LNCaP clone FGC (cell line): Measurements from ENCODE around the gene TCERG1.
A peak's percentile ranks its signal among the peaks of the same experiment; 100 is the strongest.

Experiments
- DNase-seq: peaks from one replicate; pipeline ENCODE4 v3.0.0-alpha.2; 2011; ENCODE audit warnings: low read depth
- H3K4me3 ChIP-seq: 2 replicates; pipeline ENCODE4 v1.5.1; 2011; ENCODE audit warnings: mild to moderate bottlenecking, low read depth, low read length, control low read depth
- CTCF ChIP-seq: IDR thresholded peaks from 2 replicates; pipeline ENCODE4 v1.5.1; 2012; ENCODE audit warnings: mild to moderate bottlenecking; ENCODE audit not compliant: control insufficient read depth, insufficient read depth; ENCODE audit errors: extremely low read depth

The TCERG1 gene

GRCh38 chr5:146466521-146467349, 19.6 kb downstream of the TCERG1 start:
- peak; percentile 64 for TF ChIP-seq CTCF
- no peak overlapping the region for H3K4me3 ChIP-seq
- no peak for DNase-seq

GRCh38 chr5:146467760-146468159, 20.6 kb downstream of the TCERG1 start:
- TF ChIP-seq CTCF, result no peak
- no peak for DNase-seq
- no peak overlapping the region for H3K4me3 ChIP-seq

GRCh38 chr5:146474065-146474464, 26.9 kb downstream of the TCERG1 start:
- H3K4me3 ChIP-seq, result no peak overlapping the region
- no peak for DNase-seq
- TF ChIP-seq CTCF, result no peak

GRCh38 chr5:146475190-146475780, 28.2 kb downstream of the TCERG1 start:
- DNase-seq, result no peak
- H3K4me3 ChIP-seq, result no peak overlapping the region
- TF ChIP-seq CTCF, result 0 out of 2 replicates have a peak, but pooled peaks have one; percentile 10

GRCh38 chr5:146475906-146476305, 28.8 kb downstream of the TCERG1 start:
- no peak for TF ChIP-seq CTCF
- H3K4me3 ChIP-seq, result no peak overlapping the region
- no peak for DNase-seq

- no peak for TF ChIP-seq CTCF
- H3K4me3 ChIP-seq, result no peak overlapping the region
- no peak for DNase-seq
These were observed 35.6 kb downstream of the TCERG1 start for GRCh38 chr5:146482775-146483174.
